Measurements from ENCODE around the gene TENM4.

Gene TENM4

DNA sequence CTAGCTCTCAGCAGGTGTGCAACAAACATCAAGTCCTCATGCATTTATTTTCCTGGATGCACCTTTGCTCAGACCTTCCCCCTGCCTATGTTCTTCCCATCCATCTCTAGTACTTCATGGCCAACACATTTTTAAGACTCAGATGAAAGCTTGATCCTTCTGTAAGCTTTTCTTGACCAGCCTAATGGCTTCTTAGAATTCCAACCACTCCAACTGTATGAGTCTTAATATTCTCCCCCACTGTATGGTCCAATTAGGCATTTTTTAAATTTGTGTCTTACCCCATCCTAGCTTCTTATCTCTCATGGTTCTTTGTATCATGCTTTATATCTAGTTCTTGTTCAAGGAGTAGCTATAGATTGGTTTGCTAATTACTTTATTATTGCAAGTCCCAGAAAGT is 44.8 kb downstream of the TENM4 start:
- H3K4me3 ChIP-seq (ENCODE audit: low read length in 2 of 2), result no peak overlapping the region
- H3K9me3 ChIP-seq (ENCODE audit: control insufficient read depth in 2 of 2, low read length in 2 of 2), result no peaks in the 10 kb centered on the region
- no peaks in the 10 kb centered on the region for H3K27me3 ChIP-seq (ENCODE audit: control insufficient read depth in 2 of 2, insufficient read depth in 2 of 2, low read length in 2 of 2)
- H3K27ac ChIP-seq (ENCODE audit: low read depth in 2 of 2, low read length in 2 of 2), result no peak overlapping the region
- no peaks in the 10 kb centered on the region for H3K4me1 ChIP-seq (ENCODE audit: control insufficient read depth in 2 of 2, insufficient read depth in 2 of 2, low read length in 2 of 2)
- no peaks in the 10 kb centered on the region for H3K36me3 ChIP-seq (ENCODE audit: control insufficient read depth in 2 of 2, insufficient read depth in 2 of 2, low read length in 2 of 2)
- H3K9ac ChIP-seq (ENCODE audit: low read depth in 1 of 2, low read length in 2 of 2), result no peak overlapping the region

DNA sequence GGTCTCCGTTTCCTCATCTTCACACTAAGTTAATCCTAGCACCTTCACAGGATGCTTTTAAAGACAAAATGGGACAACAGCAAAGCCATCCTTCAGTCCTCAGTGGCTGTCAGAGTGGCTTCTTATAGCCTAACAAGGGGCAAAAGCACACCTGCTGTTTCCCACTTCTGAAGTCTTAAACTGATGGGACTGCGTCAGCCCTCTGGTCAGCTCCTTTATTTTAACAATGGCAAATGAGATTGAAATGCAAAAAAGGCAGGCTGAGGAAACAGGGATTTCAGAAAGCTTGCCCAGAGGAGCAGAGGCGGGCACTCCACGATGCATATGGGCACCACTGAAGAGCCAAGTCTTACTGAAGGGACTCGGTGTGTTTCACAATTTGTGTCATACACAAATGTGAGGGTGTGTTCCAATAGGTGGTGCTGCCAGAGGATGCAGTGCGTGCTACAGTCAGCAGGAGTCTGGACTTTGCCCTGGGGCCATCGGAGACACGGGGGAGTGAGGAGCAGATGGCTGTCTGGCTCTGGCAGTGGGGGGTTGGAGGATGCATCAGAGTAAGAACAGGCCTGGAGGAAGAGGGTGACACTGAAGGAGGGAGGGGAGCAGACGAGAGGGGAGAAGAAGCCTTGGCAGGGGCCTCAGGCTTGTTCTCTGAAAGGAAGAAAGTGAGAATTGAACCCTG is 47.3 kb downstream of the TENM4 start:
- no peaks in the 10 kb centered on the region for H3K27me3 ChIP-seq (ENCODE audit: control insufficient read depth in 2 of 2, insufficient read depth in 2 of 2, low read length in 2 of 2)
- no peak overlapping the region for H3K9ac ChIP-seq (ENCODE audit: low read depth in 1 of 2, low read length in 2 of 2)
- no peak overlapping the region for H3K4me3 ChIP-seq (ENCODE audit: low read length in 2 of 2)
- no peaks in the 10 kb centered on the region for H3K4me1 ChIP-seq (ENCODE audit: control insufficient read depth in 2 of 2, insufficient read depth in 2 of 2, low read length in 2 of 2)
- no peaks in the 10 kb centered on the region for H3K9me3 ChIP-seq (ENCODE audit: control insufficient read depth in 2 of 2, low read length in 2 of 2)
- H3K36me3 ChIP-seq (ENCODE audit: control insufficient read depth in 2 of 2, insufficient read depth in 2 of 2, low read length in 2 of 2), result no peaks in the 10 kb centered on the region
- H3K27ac ChIP-seq (ENCODE audit: low read depth in 2 of 2, low read length in 2 of 2), result no peak overlapping the region

DNA sequence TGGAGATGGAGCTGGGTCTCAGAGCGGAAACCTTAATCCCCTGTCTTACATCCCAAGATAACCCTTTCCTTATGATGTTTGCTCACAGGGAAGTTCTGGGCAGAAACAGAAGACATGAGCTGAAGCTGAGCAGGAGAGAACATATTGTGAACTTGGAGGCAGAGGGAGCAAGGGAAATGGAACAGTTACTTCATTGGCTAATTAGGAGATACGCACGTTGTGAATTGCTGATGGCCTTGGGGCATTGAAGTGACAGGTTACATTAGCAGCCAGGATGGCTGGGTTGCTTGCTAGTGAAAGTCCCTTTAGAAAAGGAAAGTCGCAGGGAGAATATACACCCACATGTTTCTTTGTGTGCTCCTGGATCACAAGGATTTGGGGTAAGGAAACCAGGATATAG is 48.7 kb downstream of the TENM4 start:
- Histone ChIP-seq H3K36me3 (ENCODE audit: control insufficient read depth in 2 of 2, insufficient read depth in 2 of 2, low read length in 2 of 2) (no peaks in the 10 kb centered on the region), H3K27me3 (ENCODE audit: control insufficient read depth in 2 of 2, insufficient read depth in 2 of 2, low read length in 2 of 2) (no peaks in the 10 kb centered on the region), H3K27ac (ENCODE audit: low read depth in 2 of 2, low read length in 2 of 2) (no peak overlapping the region)

DNA sequence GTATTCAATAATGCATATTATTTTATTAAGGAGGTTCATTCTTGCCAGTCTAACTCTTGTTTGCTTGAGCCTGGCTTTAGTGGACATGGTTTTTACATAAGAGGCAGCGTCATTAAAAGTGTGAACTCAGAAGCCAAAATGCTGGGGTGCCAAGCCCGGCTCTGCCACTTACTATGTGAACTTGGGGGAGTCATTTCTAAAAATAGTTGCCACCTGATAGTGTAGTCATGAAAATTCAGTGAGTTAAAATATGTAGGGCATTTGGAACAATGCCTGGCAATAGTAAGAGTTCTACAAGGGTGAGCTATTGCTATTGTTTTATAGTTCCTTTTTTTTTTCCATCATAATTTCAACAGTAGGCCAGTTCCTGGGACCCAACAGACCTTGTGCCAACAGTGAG is 49.9 kb downstream of the TENM4 start:
- Histone ChIP-seq H3K9ac (ENCODE audit: low read depth in 1 of 2, low read length in 2 of 2) (no peak overlapping the region), H3K27me3 (ENCODE audit: control insufficient read depth in 2 of 2, insufficient read depth in 2 of 2, low read length in 2 of 2) (no peaks in the 10 kb centered on the region), H3K4me3 (ENCODE audit: low read length in 2 of 2) (no peak overlapping the region), H3K4me1 (ENCODE audit: control insufficient read depth in 2 of 2, insufficient read depth in 2 of 2, low read length in 2 of 2) (peaks cover 0 to 3% of the 10 kb centered on the region in 2 donors), H3K9me3 (ENCODE audit: control insufficient read depth in 2 of 2, low read length in 2 of 2) (no peaks in the 10 kb centered on the region), H3K36me3 (ENCODE audit: control insufficient read depth in 2 of 2, insufficient read depth in 2 of 2, low read length in 2 of 2) (no peaks in the 10 kb centered on the region), H3K27ac (ENCODE audit: low read depth in 2 of 2, low read length in 2 of 2) (no peak overlapping the region)

More for the DNA sequence above, 48.7 kb downstream of the TENM4 start:
- Histone ChIP-seq H3K4me1 (ENCODE audit: control insufficient read depth in 2 of 2, insufficient read depth in 2 of 2, low read length in 2 of 2) (peaks cover 0 to 3% of the 10 kb centered on the region in 2 donors), H3K9ac (ENCODE audit: low read depth in 1 of 2, low read length in 2 of 2) (no peak overlapping the region), H3K9me3 (ENCODE audit: control insufficient read depth in 2 of 2, low read length in 2 of 2) (no peaks in the 10 kb centered on the region), H3K4me3 (ENCODE audit: low read length in 2 of 2) (no peak overlapping the region)

DNA sequence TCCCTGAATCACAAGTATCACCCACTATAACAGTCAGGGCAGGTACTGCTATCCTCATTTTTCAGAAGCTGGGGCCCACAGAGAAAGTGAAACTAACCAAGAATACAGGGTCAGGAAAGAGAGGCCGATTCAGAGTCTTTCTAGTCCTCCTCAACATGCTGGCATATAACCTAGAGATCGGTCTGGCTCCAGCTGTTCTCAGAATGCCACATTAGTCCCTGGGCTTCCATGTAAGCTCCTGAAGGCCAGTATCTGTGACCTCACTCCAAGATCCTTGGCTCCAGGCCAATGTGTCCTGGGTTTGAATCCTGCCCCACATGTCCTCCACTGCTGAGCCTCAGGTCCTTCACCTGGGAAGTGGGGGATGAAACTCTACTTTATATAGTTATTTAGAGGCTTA is 50.4 kb downstream of the TENM4 start:
- H3K4me1 ChIP-seq (ENCODE audit: control insufficient read depth in 2 of 2, insufficient read depth in 2 of 2, low read length in 2 of 2), result peaks cover 0 to 3% of the 10 kb centered on the region in 2 donors
- H3K9ac ChIP-seq (ENCODE audit: low read depth in 1 of 2, low read length in 2 of 2), result no peak overlapping the region
- no peak overlapping the region for H3K4me3 ChIP-seq (ENCODE audit: low read length in 2 of 2)
- no peaks in the 10 kb centered on the region for H3K36me3 ChIP-seq (ENCODE audit: control insufficient read depth in 2 of 2, insufficient read depth in 2 of 2, low read length in 2 of 2)
- no peaks in the 10 kb centered on the region for H3K27me3 ChIP-seq (ENCODE audit: control insufficient read depth in 2 of 2, insufficient read depth in 2 of 2, low read length in 2 of 2)
- H3K9me3 ChIP-seq (ENCODE audit: control insufficient read depth in 2 of 2, low read length in 2 of 2), result no peaks in the 10 kb centered on the region
- no peak overlapping the region for H3K27ac ChIP-seq (ENCODE audit: low read depth in 2 of 2, low read length in 2 of 2)

DNA sequence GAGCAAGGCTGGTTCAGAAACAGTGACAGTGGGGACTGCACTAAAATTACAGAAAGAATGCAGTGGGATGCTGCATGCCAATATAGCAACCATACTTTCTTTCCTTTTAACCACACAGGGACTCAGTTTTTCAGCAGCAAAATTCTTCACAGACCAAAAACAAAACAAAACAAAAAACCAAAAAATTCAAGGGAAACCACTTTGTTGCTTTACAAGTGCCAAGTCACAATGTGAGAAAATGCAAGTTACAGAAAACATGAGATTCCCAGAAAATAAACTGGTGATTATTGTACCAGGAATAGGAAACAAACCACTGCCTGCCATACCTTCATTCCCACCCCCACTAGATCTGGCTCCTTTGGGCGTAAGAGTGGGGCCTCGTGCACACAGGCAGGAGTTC is 52.6 kb downstream of the TENM4 start:
- Histone ChIP-seq H3K9ac (ENCODE audit: low read depth in 1 of 2, low read length in 2 of 2) (no peak overlapping the region), H3K4me3 (ENCODE audit: low read length in 2 of 2) (no peak overlapping the region), H3K27me3 (ENCODE audit: control insufficient read depth in 2 of 2, insufficient read depth in 2 of 2, low read length in 2 of 2) (no peaks in the 10 kb centered on the region), H3K9me3 (ENCODE audit: control insufficient read depth in 2 of 2, low read length in 2 of 2) (no peaks in the 10 kb centered on the region), H3K4me1 (ENCODE audit: control insufficient read depth in 2 of 2, insufficient read depth in 2 of 2, low read length in 2 of 2) (peaks cover 0 to 3% of the 10 kb centered on the region in 2 donors), H3K27ac (ENCODE audit: low read depth in 2 of 2, low read length in 2 of 2) (no peak overlapping the region), H3K36me3 (ENCODE audit: control insufficient read depth in 2 of 2, insufficient read depth in 2 of 2, low read length in 2 of 2) (no peaks in the 10 kb centered on the region)

DNA sequence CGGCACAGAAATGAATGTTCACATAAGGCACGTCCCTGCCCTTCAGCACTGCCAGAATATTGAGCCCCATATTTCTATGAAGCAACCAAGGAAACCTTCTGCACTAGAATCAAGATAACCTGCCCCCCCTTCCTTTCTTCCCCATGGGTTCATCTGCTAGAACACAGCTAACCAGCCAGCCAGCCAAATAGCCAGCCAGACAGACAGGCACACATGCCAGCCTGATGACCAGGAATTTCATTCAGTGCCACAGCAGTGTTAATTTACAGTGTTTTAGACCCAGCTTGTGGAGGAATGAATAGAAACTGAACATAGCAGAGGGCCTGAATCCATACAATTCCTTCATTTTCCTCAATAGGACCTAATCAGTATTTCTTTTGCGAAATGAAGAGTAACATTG is 57.0 kb downstream of the TENM4 start:
- no peaks in the 10 kb centered on the region for H3K27me3 ChIP-seq (ENCODE audit: control insufficient read depth in 2 of 2, insufficient read depth in 2 of 2, low read length in 2 of 2)
- no peaks in the 10 kb centered on the region for H3K36me3 ChIP-seq (ENCODE audit: control insufficient read depth in 2 of 2, insufficient read depth in 2 of 2, low read length in 2 of 2)
- H3K4me3 ChIP-seq (ENCODE audit: low read length in 2 of 2), result no peak overlapping the region
- H3K4me1 ChIP-seq (ENCODE audit: control insufficient read depth in 2 of 2, insufficient read depth in 2 of 2, low read length in 2 of 2), result peaks cover 0 to 3% of the 10 kb centered on the region in 2 donors
- H3K9me3 ChIP-seq (ENCODE audit: control insufficient read depth in 2 of 2, low read length in 2 of 2), result no peaks in the 10 kb centered on the region
- H3K27ac ChIP-seq (ENCODE audit: low read depth in 2 of 2, low read length in 2 of 2), result no peak overlapping the region
- no peak overlapping the region for H3K9ac ChIP-seq (ENCODE audit: low read depth in 1 of 2, low read length in 2 of 2)

DNA sequence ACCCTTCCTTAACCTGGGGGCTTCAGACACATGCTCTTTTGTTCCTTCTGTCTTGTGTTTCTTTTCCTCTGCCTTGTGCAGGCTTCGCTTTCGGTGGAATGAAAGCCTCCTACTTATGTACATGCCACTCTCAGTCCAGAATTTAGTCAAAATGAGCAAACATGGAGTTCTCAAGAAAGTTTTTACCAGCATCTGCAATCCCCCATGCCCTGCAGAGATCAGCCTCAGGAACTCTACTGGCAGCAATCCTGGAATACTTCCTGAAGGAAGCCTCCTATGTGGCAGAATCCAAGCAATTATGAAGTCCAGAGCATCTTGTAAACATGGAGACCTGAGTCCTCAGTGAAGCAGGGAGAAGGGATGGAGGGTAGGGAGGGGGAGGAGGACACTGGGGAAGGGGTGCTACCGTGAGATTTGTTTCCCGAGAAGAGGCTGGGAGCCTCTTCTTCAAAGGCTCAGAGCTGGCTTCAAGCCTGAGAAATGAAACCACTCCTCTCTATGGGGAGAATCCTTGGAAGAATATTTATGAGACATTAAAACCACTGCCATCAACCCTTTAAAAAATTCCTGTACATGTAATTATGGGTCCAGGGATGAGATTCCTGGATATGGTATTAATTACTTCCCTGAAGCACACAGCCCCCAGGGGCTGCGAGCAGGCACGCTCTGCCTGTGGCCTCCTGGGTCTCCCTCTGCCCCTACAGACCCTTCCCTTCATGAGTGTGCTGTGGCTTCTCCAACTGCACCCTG is 58.4 kb downstream of the TENM4 start:
- Histone ChIP-seq H3K4me1 (ENCODE audit: control insufficient read depth in 2 of 2, insufficient read depth in 2 of 2, low read length in 2 of 2) (peaks cover 0 to 3% of the 10 kb centered on the region in 2 donors), H3K9ac (ENCODE audit: low read depth in 1 of 2, low read length in 2 of 2) (no peak overlapping the region), H3K4me3 (ENCODE audit: low read length in 2 of 2) (no peak overlapping the region), H3K27ac (ENCODE audit: low read depth in 2 of 2, low read length in 2 of 2) (no peak overlapping the region), H3K9me3 (ENCODE audit: control insufficient read depth in 2 of 2, low read length in 2 of 2) (no peaks in the 10 kb centered on the region), H3K27me3 (ENCODE audit: control insufficient read depth in 2 of 2, insufficient read depth in 2 of 2, low read length in 2 of 2) (no peaks in the 10 kb centered on the region), H3K36me3 (ENCODE audit: control insufficient read depth in 2 of 2, insufficient read depth in 2 of 2, low read length in 2 of 2) (no peaks in the 10 kb centered on the region)

DNA sequence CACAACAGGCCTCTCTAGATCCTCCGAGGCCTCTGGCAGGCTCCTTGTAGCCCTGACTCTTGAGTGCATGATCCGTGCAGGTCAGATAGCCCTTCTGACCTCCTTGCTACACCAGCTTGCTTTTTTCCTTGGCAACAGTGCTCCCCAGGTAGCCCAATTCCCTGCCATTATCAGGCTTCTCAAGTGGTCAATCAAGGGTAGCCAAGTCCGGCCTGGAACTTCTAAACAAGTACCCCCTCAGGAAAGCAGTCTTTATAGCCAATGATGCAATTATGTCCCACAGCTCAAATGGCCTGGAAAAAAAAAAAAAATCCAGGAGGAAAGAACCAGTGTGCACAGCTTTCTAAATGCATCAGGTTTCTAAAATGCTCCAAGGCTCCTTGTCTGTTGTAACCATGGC is 59.8 kb downstream of the TENM4 start:
- no peaks in the 10 kb centered on the region for H3K27me3 ChIP-seq (ENCODE audit: control insufficient read depth in 2 of 2, insufficient read depth in 2 of 2, low read length in 2 of 2)
- H3K4me1 ChIP-seq (ENCODE audit: control insufficient read depth in 2 of 2, insufficient read depth in 2 of 2, low read length in 2 of 2), result no peaks in the 10 kb centered on the region
- no peaks in the 10 kb centered on the region for H3K9me3 ChIP-seq (ENCODE audit: control insufficient read depth in 2 of 2, low read length in 2 of 2)
- no peaks in the 10 kb centered on the region for H3K36me3 ChIP-seq (ENCODE audit: control insufficient read depth in 2 of 2, insufficient read depth in 2 of 2, low read length in 2 of 2)
- no peak overlapping the region for H3K4me3 ChIP-seq (ENCODE audit: low read length in 2 of 2)
- no peak overlapping the region for H3K9ac ChIP-seq (ENCODE audit: low read depth in 1 of 2, low read length in 2 of 2)
- H3K27ac ChIP-seq (ENCODE audit: low read depth in 2 of 2, low read length in 2 of 2), result no peak overlapping the region

DNA sequence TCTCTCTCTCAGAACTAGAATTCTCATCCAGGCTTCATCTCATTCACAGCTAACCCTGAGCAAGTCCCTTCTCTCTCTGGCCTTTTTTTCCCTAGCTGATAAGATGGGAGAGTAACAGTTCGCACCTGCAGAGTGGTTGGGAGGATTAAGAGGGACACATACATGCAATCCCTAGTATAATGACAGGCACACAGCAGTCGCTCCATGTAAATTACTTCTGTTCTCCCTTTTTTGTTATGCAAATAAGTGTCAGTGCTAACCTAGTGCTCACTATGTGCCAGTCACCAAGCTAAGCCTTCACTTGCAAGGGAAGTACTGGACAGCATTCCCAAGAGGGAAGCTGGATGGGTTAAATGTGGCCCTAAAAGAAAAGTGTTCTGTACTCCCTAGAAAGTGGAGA is 63.4 kb downstream of the TENM4 start:
- Histone ChIP-seq H3K27me3 (ENCODE audit: control insufficient read depth in 2 of 2, insufficient read depth in 2 of 2, low read length in 2 of 2) (no peaks in the 10 kb centered on the region), H3K4me3 (ENCODE audit: low read length in 2 of 2) (no peak overlapping the region), H3K27ac (ENCODE audit: low read depth in 2 of 2, low read length in 2 of 2) (no peak overlapping the region), H3K36me3 (ENCODE audit: control insufficient read depth in 2 of 2, insufficient read depth in 2 of 2, low read length in 2 of 2) (no peaks in the 10 kb centered on the region), H3K9me3 (ENCODE audit: control insufficient read depth in 2 of 2, low read length in 2 of 2) (no peaks in the 10 kb centered on the region), H3K9ac (ENCODE audit: low read depth in 1 of 2, low read length in 2 of 2) (no peak overlapping the region), H3K4me1 (ENCODE audit: control insufficient read depth in 2 of 2, insufficient read depth in 2 of 2, low read length in 2 of 2) (no peaks in the 10 kb centered on the region)

Data from mucosa of rectum (tissue), 2 donors.